ENCODE measurements around the gene ADD2.

GRCh38 chr2:70708376-70709199, 59.4 kb downstream of the ADD2 start:
- TF ChIP-seq POLR2A (IDR thresholded peaks at IDR 0.05), result no peak
- TF ChIP-seq CTCF (IDR thresholded peaks at IDR 0.05), result no peak
